Measurements from ENCODE around the gene MRPL51. TPM values are rescaled to one million over a fixed set of nuclear protein-coding genes. Genes with fewer than 3 reads are reported as not detected.

MRPL51 gene
- total and polyA plus RNA-seq, 9 of the 15 experiments (the other 6 are each of a cell fraction or from before 2014, with no cell fraction given): 127 to 727 (median 208) TPM

GRCh38 chr12:6542209-6543009 lies 49.3 kb upstream of the MRPL51 start:
- peaks cover 16% of the 10 kb centered on the region for H4K20me1 ChIP-seq (replicated peaks; ENCODE audit: control insufficient read depth, insufficient read depth, low read length)
- no peaks in the 10 kb centered on the region for H3K27me3 ChIP-seq (ENCODE audit: control insufficient read depth in 2 of 2, insufficient read depth in 2 of 2, low read length in 2 of 2)
- WGBS (ENCODE audit: insufficient coverage, low coverage, missing lambda C conversion rate): 68% methylated on average over 12 of the region's 13 CpGs
- peak overlapping the region in 1 of 2 experiments; percentile 76; a peak in 3 of 4 replicates for H3K9ac ChIP-seq (ENCODE audit: insufficient read depth in 1 of 2, low read depth in 2 of 2, low read length in 2 of 2)
- peaks cover 15% of the 10 kb centered on the region for H3K36me3 ChIP-seq (ENCODE audit: control insufficient read depth, insufficient read depth, low read length)
- no peak overlapping the region for H3K4me3 ChIP-seq
- H2AFZ ChIP-seq (ENCODE audit: low read depth, low read length): peak overlapping the region; percentile 49
- intact Hi-C loops (cut with micrococcal nuclease) (no loop called here), in situ Hi-C loops (cut with MboI) (no loop called here)
- peaks cover 61 to 69% of the 10 kb centered on the region in 2 experiments for H3K4me1 ChIP-seq (replicated peaks in 1 of 2; ENCODE audit: control insufficient read depth in 2 of 2, insufficient read depth in 2 of 2, low read length in 2 of 2)
- peak overlapping the region; percentile 46; the same call in 1 of the 2 replicates for H3K4me2 ChIP-seq (ENCODE audit: insufficient read depth, low read length)
- peaks cover 8% of the 10 kb centered on the region; the same call in 2 of the 3 replicates for H3K79me2 ChIP-seq (ENCODE audit: control insufficient read depth, insufficient read depth, low read length)
- ChIA-PET CTCF (ENCODE audit: low intra/inter-chr PET ratio) (no interaction called here), POLR2A (interaction anchor here (0.6 to 0.8 kb wide), 2 partner anchors 8 to 11 kb away, joined by 3 read pairs; partner anchors contain the start of gene GAPDH)
- H3K9me3 ChIP-seq (replicated peaks; ENCODE audit: control insufficient read depth, insufficient read depth, low read depth, low read length): no peaks in the 10 kb centered on the region
- DNase-seq (ENCODE audit: extremely low read depth in 1 of 4, low spot score in 3 of 4) (no peak), ATAC-seq (no peak), FAIRE-seq (no peak)
- H3K27ac ChIP-seq (ENCODE audit: extremely low read depth, low read depth, low read length): no peak overlapping the region
- H3K9me1 ChIP-seq (ENCODE audit: control insufficient read depth, insufficient read depth, low read length): no peaks in the 10 kb centered on the region
- no peak for TF ChIP-seq WHSC1 (IDR thresholded peaks at IDR 0.05; ENCODE audit: low read length)
- no peak for TF ChIP-seq ZNF280B (CRISPR knock-in tag; IDR thresholded peaks at IDR 0.05)
- TF ChIP-seq NR4A1 (CRISPR knock-in tag; IDR thresholded peaks at IDR 0.05): no peak
- TF ChIP-seq NR4A1 (tag; IDR thresholded peaks at IDR 0.05): no peak
- 0 out of 2 replicates have a peak, but pooled peaks have one; percentile 2 for TF ChIP-seq TFAP4 (CRISPR knock-in tag; IDR thresholded peaks at IDR 0.05; ENCODE audit: borderline replicate concordance)
- TF ChIP-seq, protein P1, sequence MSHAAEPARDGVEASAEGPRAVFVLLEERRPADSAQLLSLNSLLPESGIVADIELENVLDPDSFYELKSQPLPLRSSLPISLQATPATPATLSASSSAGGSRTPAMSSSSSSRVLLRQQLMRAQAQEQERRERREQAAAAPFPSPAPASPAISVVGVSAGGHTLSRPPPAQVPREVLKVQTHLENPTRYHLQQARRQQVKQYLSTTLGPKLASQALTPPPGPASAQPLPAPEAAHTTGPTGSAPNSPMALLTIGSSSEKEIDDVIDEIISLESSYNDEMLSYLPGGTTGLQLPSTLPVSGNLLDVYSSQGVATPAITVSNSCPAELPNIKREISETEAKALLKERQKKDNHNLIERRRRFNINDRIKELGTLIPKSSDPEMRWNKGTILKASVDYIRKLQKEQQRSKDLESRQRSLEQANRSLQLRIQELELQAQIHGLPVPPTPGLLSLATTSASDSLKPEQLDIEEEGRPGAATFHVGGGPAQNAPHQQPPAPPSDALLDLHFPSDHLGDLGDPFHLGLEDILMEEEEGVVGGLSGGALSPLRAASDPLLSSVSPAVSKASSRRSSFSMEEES (CRISPR knock-in tag; IDR thresholded peaks at IDR 0.05): no peak
- BruUV-seq (replicated peaks): no TSS peak
